ENCODE measurements around the gene FAM83F. TPM values are rescaled to one million over a fixed set of nuclear protein-coding genes. Genes with fewer than 3 reads are reported as not detected.

FAM83F gene
- total RNA-seq, 1 experiment from 2014 or later, result 21.0 TPM

GRCh38 chr22:40020956-40021355 is 26.2 kb downstream of the FAM83F start:
- Mint-ChIP-seq H3K4me1 (ENCODE audit: low read depth, unreplicated experiment) (peaks cover under 1% of the 10 kb centered on the region), H3K27ac (ENCODE audit: unreplicated experiment) (no peak overlapping the region), H3K36me3 (ENCODE audit: insufficient read depth, unreplicated experiment) (peaks cover 7% of the 10 kb centered on the region), H3K27me3 (ENCODE audit: unreplicated experiment) (no peaks in the 10 kb centered on the region), H3K9me3 (ENCODE audit: low read depth, unreplicated experiment) (no peaks in the 10 kb centered on the region), H3K4me3 (ENCODE audit: low read depth, unreplicated experiment) (no peak overlapping the region)
- CTCF ChIA-PET, result no interaction called here
- no TSS peak for BruUV-seq (replicated peaks)
- TF ChIP-seq CTCF (IDR thresholded peaks at IDR 0.05; ENCODE audit: unreplicated experiment), result no peak
- no peak for DNase-seq
- intact Hi-C loops (cut with micrococcal nuclease; ENCODE audit: unreplicated experiment), result no loop called here

DNA sequence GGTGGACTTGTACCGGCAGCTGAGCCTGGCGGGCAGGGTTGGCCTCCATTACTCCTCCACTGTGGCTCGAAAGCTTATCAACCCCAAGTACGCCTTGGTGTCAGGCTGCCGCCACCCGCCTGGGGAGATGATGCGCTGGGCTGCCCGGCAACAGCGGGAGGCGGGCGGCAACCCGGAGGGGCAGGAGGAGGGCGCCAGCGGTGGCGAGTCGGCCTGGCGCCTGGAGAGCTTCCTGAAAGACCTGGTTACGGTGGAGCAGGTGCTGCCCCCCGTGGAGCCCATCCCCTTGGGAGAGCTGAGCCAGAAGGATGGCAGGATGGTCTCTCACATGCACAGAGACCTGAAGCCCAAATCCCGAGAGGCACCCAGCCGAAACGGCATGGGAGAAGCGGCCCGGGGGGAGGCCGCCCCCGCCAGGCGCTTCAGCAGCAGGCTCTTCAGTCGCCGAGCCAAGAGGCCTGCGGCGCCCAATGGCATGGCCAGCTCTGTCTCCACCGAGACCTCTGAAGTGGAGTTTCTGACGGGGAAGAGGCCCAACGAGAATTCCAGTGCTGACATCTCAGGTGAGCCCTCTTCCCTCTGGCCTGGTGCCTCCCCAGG is 26.7 kb downstream of the FAM83F start:
- Mint-ChIP-seq H3K4me3 (ENCODE audit: low read depth, unreplicated experiment) (no peak overlapping the region), H3K36me3 (ENCODE audit: insufficient read depth, unreplicated experiment) (peaks cover 7% of the 10 kb centered on the region), H3K4me1 (ENCODE audit: low read depth, unreplicated experiment) (no peaks in the 10 kb centered on the region), H3K9me3 (ENCODE audit: low read depth, unreplicated experiment) (no peaks in the 10 kb centered on the region), H3K27me3 (ENCODE audit: unreplicated experiment) (no peaks in the 10 kb centered on the region), H3K27ac (ENCODE audit: unreplicated experiment) (no peak overlapping the region)
- CTCF ChIA-PET, result no interaction called here
- TF ChIP-seq CTCF (IDR thresholded peaks at IDR 0.05; ENCODE audit: unreplicated experiment), result no peak
- no TSS peak for BruUV-seq (replicated peaks)
- intact Hi-C loops (cut with micrococcal nuclease; ENCODE audit: unreplicated experiment), result no loop called here
- DNase-seq, result no peak

DNA sequence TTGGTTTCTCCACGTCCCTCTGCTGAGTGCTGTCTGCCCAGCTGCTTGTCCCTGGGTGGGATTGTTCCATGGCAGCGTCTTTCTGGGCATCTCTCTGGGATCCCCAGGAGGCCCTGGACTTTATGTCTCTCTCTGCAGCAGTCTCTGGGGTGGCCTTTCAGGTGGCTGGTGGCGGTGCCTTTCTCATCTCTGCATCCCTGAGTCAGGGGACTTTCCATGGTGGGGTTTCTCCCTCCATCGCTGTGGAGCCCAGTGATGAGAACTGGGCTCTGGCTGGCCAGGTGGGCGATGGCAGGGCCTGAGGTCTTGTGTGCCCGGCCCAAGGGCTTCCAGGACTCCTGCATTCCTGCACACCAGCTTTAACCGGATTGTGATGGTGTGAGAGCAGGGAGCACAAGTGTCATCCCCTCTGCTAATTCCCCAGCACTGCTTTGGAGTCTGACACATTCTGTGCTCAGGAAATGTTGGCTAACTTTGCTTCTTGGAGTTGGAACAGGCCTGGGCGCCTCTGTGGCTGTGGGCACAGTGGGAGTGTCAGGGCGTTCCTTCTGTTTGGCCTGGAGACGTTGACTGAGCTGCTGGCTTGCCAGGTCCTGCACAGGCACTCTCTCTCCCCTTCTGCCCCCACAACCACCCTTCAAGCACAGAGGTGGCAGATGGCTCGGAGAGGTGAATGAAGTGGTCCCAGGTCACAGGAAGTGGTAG is 27.9 kb downstream of the FAM83F start:
- no peaks in the 10 kb centered on the region for H3K4me1 Mint-ChIP-seq (ENCODE audit: low read depth, unreplicated experiment)
- no TSS peak for BruUV-seq (replicated peaks)
- no peak for DNase-seq
- no peaks in the 10 kb centered on the region for H3K9me3 Mint-ChIP-seq (ENCODE audit: low read depth, unreplicated experiment)
- intact Hi-C loops (cut with micrococcal nuclease; ENCODE audit: unreplicated experiment), result no loop called here
- H3K36me3 Mint-ChIP-seq (ENCODE audit: insufficient read depth, unreplicated experiment), result peaks cover 7% of the 10 kb centered on the region
- TF ChIP-seq CTCF (IDR thresholded peaks at IDR 0.05; ENCODE audit: unreplicated experiment), result no peak
- CTCF ChIA-PET, result no interaction called here
- H3K27ac Mint-ChIP-seq (ENCODE audit: unreplicated experiment), result no peak overlapping the region
- H3K4me3 Mint-ChIP-seq (ENCODE audit: low read depth, unreplicated experiment), result no peak overlapping the region
- no peaks in the 10 kb centered on the region for H3K27me3 Mint-ChIP-seq (ENCODE audit: unreplicated experiment)

DNA sequence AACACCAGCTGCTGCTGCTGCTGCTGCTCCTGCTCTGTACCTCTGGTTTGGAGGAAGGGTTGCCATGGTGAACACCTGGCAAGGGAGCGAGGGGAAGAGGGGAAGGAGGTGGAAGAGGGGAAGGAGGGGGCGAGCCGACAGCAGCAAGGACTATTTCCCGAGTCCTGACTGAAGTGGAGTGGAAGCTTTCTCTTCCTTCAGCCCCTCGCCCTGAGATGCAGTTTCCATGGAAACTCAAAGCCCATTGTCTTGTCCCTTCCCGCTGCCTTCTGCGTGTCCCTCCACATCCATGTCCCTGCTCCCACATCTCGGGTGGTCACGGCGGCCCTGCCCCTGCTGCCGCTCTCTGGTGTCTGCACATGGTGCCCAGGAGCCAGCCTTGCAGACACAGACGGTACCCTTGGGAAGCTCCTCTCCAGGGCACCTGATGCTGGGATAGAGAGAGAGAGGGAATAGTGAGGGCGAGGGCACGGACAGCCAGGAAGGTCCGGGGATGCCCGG is 28.6 kb downstream of the FAM83F start:
- Mint-ChIP-seq H3K36me3 (ENCODE audit: insufficient read depth, unreplicated experiment) (peaks cover 11% of the 10 kb centered on the region), H3K27ac (ENCODE audit: unreplicated experiment) (no peak overlapping the region), H3K9me3 (ENCODE audit: low read depth, unreplicated experiment) (no peaks in the 10 kb centered on the region), H3K4me1 (ENCODE audit: low read depth, unreplicated experiment) (no peaks in the 10 kb centered on the region), H3K4me3 (ENCODE audit: low read depth, unreplicated experiment) (no peak overlapping the region), H3K27me3 (ENCODE audit: unreplicated experiment) (no peaks in the 10 kb centered on the region)
- no peak for DNase-seq
- CTCF ChIA-PET, result interaction anchor here (0.8 to 2.4 kb wide), 2 partner anchors 13 to 91 kb away, joined by 3 to 12 read pairs; no protein-coding TSS in a partner anchor
- intact Hi-C loops (cut with micrococcal nuclease; ENCODE audit: unreplicated experiment), result no loop called here
- no TSS peak for BruUV-seq (replicated peaks)
- TF ChIP-seq CTCF (IDR thresholded peaks at IDR 0.05; ENCODE audit: unreplicated experiment), result no peak

All from Calu3 (cell line).